GM12878 (cell line): ENCODE results near the gene COL16A1. TPM values are rescaled to one million over a fixed set of nuclear protein-coding genes. Genes with fewer than 3 reads are reported as not detected.

Experiments
- ATAC-seq: fragments of 200-7000 bp; cut with Tn5 transposase; 3 replicates; pipeline ENCODE4 v1.9.1; 2020; ENCODE audit warnings: mild to moderate bottlenecking, moderate library complexity
- BruUV-seq: library from RNA; stranded (reverse); fragments of 400-500 nt; replicated peaks from 2 replicates; lab custom pipeline; 2021; lab: Mats Ljungman, UMichigan
- CTCF ChIA-PET: fragments of 300-600 bp; sonication (Branson Sonifier 250); formaldehyde crosslinking; extraction: SDS; loops from one replicate; lab custom pipeline; 2021; ENCODE audit warnings: inconsistent platforms; lab: Yijun Ruan, JAX
- POLR2A ChIA-PET: fragments of 350-600 bp; formaldehyde crosslinking; extraction: SDS; loops from one replicate; lab custom pipeline; 2021; ENCODE audit warnings: inconsistent platforms; lab: Charles Lee
- RAD21 ChIA-PET: fragments of 300-600 bp; sonication (Branson Sonifier 250); formaldehyde crosslinking; loops from one replicate; lab custom pipeline; 2023; ENCODE audit warnings: antibody characterized with exemption; ENCODE audit not compliant: unreplicated experiment; lab: Charles Lee
- SMC1A ChIA-PET: fragments of 300-600 bp; sonication (Branson Sonifier 250); formaldehyde crosslinking; loops from one replicate; lab custom pipeline; 2023; ENCODE audit not compliant: unreplicated experiment, uncharacterized antibody; lab: Charles Lee
- DNase-seq: peaks from one replicate; pipeline ENCODE4 v3.0.0-alpha.2; 2011; ENCODE audit warnings: low read depth, low spot score
- FAIRE-seq: peaks from 3 replicates; lab custom pipeline; 2011; peaks lifted over from hg19 to GRCh38; lab: Jason Lieb, UNC
- H2AFZ ChIP-seq: 2 replicates; pipeline ENCODE4 v1.6.0; 2011; ENCODE audit warnings: low read depth, low read length, control low read depth; ENCODE audit not compliant: control insufficient read depth
- H3K27ac ChIP-seq: 2 replicates; pipeline ENCODE4 v1.5.1; 2011; ENCODE audit warnings: control low read depth; ENCODE audit not compliant: control insufficient read depth, insufficient read depth
- H3K27me3 ChIP-seq, 2 experiments: replicated peaks in 1 of 2; 2 replicates each; pipeline versions ENCODE4 v1.6.0 to v1.6.1; 2011; ENCODE audit warnings: low read length in 1 of 2; ENCODE audit not compliant: control insufficient read depth in 2 of 2, insufficient read depth in 2 of 2
- H3K36me3 ChIP-seq, 2 experiments: 2 replicates each; pipeline ENCODE4 v1.5.1; 2011; ENCODE audit warnings: low read length in 1 of 2; ENCODE audit not compliant: control insufficient read depth in 2 of 2, insufficient read depth in 2 of 2
- H3K4me1 ChIP-seq: 2 replicates; pipeline ENCODE4 v1.6.1; 2011; ENCODE audit warnings: mild to moderate bottlenecking, low read length, moderate library complexity, mixed read lengths; ENCODE audit not compliant: control insufficient read depth, insufficient read depth
- H3K4me2 ChIP-seq: 2 replicates; pipeline ENCODE4 v1.6.0; 2011; ENCODE audit warnings: control low read depth; ENCODE audit not compliant: control insufficient read depth, insufficient read depth
- H3K4me3 ChIP-seq: fragments of 200-600 bp; sonication (generic); 2 replicates; pipeline ENCODE4 v1.5.1; 2016
- H3K79me2 ChIP-seq: 2 replicates; pipeline ENCODE4 v1.6.0; 2011; ENCODE audit warnings: low read length; ENCODE audit not compliant: control insufficient read depth, insufficient read depth
- H3K9ac ChIP-seq: 2 replicates; pipeline ENCODE4 v1.8.0; 2011; ENCODE audit warnings: low read length, control low read depth, mixed read lengths; ENCODE audit not compliant: control insufficient read depth, insufficient read depth
- H3K9me3 ChIP-seq: replicated peaks from 3 replicates; pipeline ENCODE4 v1.5.1; 2011; ENCODE audit warnings: mild to moderate bottlenecking, low read length; ENCODE audit not compliant: control insufficient read depth, insufficient read depth
- H4K20me1 ChIP-seq: 2 replicates; pipeline ENCODE4 v1.6.0; 2011; ENCODE audit not compliant: control insufficient read depth, insufficient read depth
- CHD2 ChIP-seq: IDR thresholded peaks from 2 replicates; pipeline ENCODE4 v1.6.1; 2011; ENCODE audit warnings: low read depth, low read length, improper control_type of control experiment, borderline replicate concordance
- ESRRA ChIP-seq: IDR thresholded peaks from 2 replicates; pipeline ENCODE4 v1.6.1; 2012; ENCODE audit warnings: mild to moderate bottlenecking, low read length, improper control_type of control experiment
- NR2F1 ChIP-seq: fragments of 450-650 bp; conservative IDR thresholded peaks from 2 replicates; pipeline ENCODE4 v1.6.1; 2017; ENCODE audit warnings: mild to moderate bottlenecking
- PAX5 ChIP-seq: IDR thresholded peaks from 2 replicates; pipeline ENCODE4 v1.6.1; 2011; ENCODE audit warnings: low read depth, low read length, borderline replicate concordance
- RUNX3 ChIP-seq: IDR thresholded peaks from 2 replicates; pipeline ENCODE4 v1.6.1; 2012; ENCODE audit warnings: low read length, inconsistent platforms
- TARDBP ChIP-seq: IDR thresholded peaks from 2 replicates; pipeline ENCODE4 v1.6.1; 2016; ENCODE audit warnings: borderline replicate concordance
- WGBS: methylation state at CpG from one replicate; pipeline ENCODE4 v1.1.6; 2016; ENCODE audit warnings: low lambda C conversion rate; ENCODE audit not compliant: insufficient replicate concordance, insufficient coverage; ENCODE audit errors: missing lambda C conversion rate; 5-methylcytosine and 5-hydroxymethylcytosine counted together
- in situ Hi-C: fragments of 300-500 bp; cut with MboI; formaldehyde crosslinking; loops from 9 replicates; pipeline ENCODE4 v1.14.3; 2018; ENCODE audit warnings: mixed read lengths
- intact Hi-C: fragments of 100-400 bp; cut with micrococcal nuclease; formaldehyde crosslinking; loops from one replicate; pipeline ENCODE4 v1.14.2; 2022; ENCODE audit not compliant: unreplicated experiment
- polyA plus RNA-seq, 11 experiments: library from polyadenylated mRNA; depleted of rRNA in 4 of 11; unstranded in 6 of 11; stranded (reverse) in 5 of 11; fragments of >200 nt; fragmentation: Nextera tagmentation in 4 of 11; fragmentation: Illumina TruSeq in 1 of 11; extraction: Ambion mirVana in 4 of 11; extraction: Trizol in 1 of 11; gene quantifications; 1 replicate in 1 of 11; 2 replicates in 10 of 11; pipeline versions ENCODE4 v1.2.1 to v1.2.3, GENCODE V29; 2011 to 2016; ENCODE audit warnings: inconsistent platforms in 2 of 11, missing spikeins in 2 of 11, low read depth in 1 of 11
- total RNA-seq, 4 experiments: library from RNA; depleted of rRNA in 3 of 4; stranded (reverse); fragments of >200 nt in 3 of 4; fragmentation: Illumina TruSeq in 1 of 4; extraction: Trizol in 1 of 4; gene quantifications; 2 replicates each; pipeline versions ENCODE4 v1.2.1 to v1.2.3, GENCODE V29; 2013 to 2021
- TF ChIP-seq, protein P1 (sequence below): fragments of 150-350 bp; IDR thresholded peaks from 2 replicates; pipeline ENCODE4 v1.6.1; 2016; ENCODE audit warnings: low read depth, low read length

The COL16A1 gene
- total and polyA plus RNA-seq, 10 of the 15 experiments (the other 5 are each of a cell fraction or from before 2014, with no cell fraction given), result 0.02 to 3.7 (median 0.59) TPM

DNA sequence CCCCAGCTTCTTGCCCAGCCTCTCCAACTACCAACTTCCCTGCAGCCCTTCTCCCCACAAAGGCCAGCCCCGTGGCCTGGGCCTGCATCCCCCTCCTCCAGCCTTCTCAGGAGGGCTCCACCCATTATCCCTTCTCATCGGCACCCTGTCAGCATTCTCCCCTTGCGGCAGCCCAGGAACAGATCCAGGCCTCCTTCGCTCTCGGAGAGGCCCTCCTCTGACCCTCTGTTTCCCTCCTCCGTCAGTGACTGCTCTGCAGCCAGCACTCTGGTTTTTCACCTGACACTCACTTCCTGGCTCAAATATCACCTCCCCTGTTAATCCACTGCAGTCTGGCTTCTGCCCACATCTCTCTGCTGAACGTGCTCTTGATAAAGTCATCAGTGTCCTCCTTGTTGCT lies 42.9 kb upstream of the COL16A1 start:
- Histone ChIP-seq H3K4me3 (no peak overlapping the region), H3K9me3 (no peaks in the 10 kb centered on the region), H3K79me2 (no peaks in the 10 kb centered on the region), H3K36me3 (no peaks in the 10 kb centered on the region), H3K27ac (no peak overlapping the region), H4K20me1 (no peaks in the 10 kb centered on the region), H2AFZ (no peak overlapping the region), H3K9ac (no peak overlapping the region), H3K4me1 (peaks cover 22% of the 10 kb centered on the region), H3K27me3 (peaks cover 0 to 5% of the 10 kb centered on the region in 2 experiments; a peak in 1 of 4 replicates), H3K4me2 (no peak overlapping the region)
- ChIA-PET SMC1A (interaction anchor here (1.9 to 2.0 kb wide), 2 partner anchors 30 to 42 kb away, joined by 7 to 9 read pairs; no protein-coding TSS in a partner anchor), CTCF (interaction anchor here (1.0 to 3.8 kb wide), 13 partner anchors 12 to 708 kb away, joined by 3 to 70 read pairs (median 14); partner anchors contain the start of genes COL16A1 and PEF1), POLR2A (no interaction called here), RAD21 (interaction anchor here (1.8 to 2.9 kb wide), 2 partner anchors 82 to 217 kb away, joined by 4 to 28 read pairs; no protein-coding TSS in a partner anchor)
- 60% methylated on average over 7 of the region's 7 CpGs for WGBS
- no peak for ATAC-seq
- intact Hi-C loops, result no loop called here
- FAIRE-seq, result no peak
- BruUV-seq, result no TSS peak
- in situ Hi-C loops, result no loop called here
- DNase-seq, result no peak
- no peak for TF ChIP-seq CHD2
- TF ChIP-seq ESRRA, result no peak
- TF ChIP-seq PAX5, result no peak
- TF ChIP-seq NR2F1, result no peak
- TF ChIP-seq, protein P1, sequence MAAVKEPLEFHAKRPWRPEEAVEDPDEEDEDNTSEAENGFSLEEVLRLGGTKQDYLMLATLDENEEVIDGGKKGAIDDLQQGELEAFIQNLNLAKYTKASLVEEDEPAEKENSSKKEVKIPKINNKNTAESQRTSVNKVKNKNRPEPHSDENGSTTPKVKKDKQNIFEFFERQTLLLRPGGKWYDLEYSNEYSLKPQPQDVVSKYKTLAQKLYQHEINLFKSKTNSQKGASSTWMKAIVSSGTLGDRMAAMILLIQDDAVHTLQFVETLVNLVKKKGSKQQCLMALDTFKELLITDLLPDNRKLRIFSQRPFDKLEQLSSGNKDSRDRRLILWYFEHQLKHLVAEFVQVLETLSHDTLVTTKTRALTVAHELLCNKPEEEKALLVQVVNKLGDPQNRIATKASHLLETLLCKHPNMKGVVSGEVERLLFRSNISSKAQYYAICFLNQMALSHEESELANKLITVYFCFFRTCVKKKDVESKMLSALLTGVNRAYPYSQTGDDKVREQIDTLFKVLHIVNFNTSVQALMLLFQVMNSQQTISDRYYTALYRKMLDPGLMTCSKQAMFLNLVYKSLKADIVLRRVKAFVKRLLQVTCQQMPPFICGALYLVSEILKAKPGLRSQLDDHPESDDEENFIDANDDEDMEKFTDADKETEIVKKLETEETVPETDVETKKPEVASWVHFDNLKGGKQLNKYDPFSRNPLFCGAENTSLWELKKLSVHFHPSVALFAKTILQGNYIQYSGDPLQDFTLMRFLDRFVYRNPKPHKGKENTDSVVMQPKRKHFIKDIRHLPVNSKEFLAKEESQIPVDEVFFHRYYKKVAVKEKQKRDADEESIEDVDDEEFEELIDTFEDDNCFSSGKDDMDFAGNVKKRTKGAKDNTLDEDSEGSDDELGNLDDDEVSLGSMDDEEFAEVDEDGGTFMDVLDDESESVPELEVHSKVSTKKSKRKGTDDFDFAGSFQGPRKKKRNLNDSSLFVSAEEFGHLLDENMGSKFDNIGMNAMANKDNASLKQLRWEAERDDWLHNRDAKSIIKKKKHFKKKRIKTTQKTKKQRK, result no peak
- no peak for TF ChIP-seq RUNX3
- TF ChIP-seq TARDBP, result no peak
- TF ChIP-seq, all 136 proteins: peak for 0
